ENCODE results near the gene PCNX2.

- TF ChIP-seq CTCF (conservative IDR thresholded peaks at IDR 0.05) (no peak), EZH2 (IDR thresholded peaks at IDR 0.05; ENCODE audit: low read depth) (no peak)
These were observed 264.0 kb downstream of the PCNX2 start for GRCh38 chr1:233031521-233031920.

Measured in PC-9 (cell line).